Fibroblast of mammary gland (primary cell): Measurements from ENCODE around the gene ITGB1.

Experiments
- DNase-seq: peaks from one replicate; pipeline ENCODE4 v3.0.0-alpha.2; 2010; ENCODE audit warnings: low read depth
- H3K4me3 ChIP-seq: 2 replicates; pipeline ENCODE4 v1.5.1; 2011; ENCODE audit warnings: low read depth, mild to moderate bottlenecking, low read length, moderate library complexity; ENCODE audit not compliant: control insufficient read depth
- TF ChIP-seq, protein P1 (sequence below): conservative IDR thresholded peaks from 2 replicates; pipeline ENCODE4 v1.5.1; 2011; ENCODE audit warnings: low read depth, low read length, inconsistent platforms; ENCODE audit not compliant: control insufficient read depth, insufficient read depth

The ITGB1 gene

DNA sequence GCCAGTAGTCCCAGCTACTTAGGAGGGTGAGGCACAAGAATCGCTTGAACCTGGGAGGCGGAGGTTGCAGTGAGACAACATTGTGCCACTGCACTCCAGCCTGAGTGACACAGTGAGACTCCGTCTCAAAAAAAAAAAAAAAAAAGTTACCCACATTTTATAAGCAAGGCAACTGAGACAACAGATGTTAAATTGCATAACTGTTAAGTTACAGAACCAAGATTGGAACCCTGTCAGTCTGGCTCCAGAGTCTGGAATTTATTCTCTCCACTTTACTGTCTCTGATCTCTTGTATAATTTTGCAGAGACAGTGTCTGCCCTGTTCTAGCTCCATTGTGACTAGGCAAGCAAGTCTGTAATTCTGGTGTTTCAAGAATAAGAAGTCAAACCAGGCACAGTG lies 6.2 kb upstream of the ITGB1 start:
- TF ChIP-seq, protein P1, sequence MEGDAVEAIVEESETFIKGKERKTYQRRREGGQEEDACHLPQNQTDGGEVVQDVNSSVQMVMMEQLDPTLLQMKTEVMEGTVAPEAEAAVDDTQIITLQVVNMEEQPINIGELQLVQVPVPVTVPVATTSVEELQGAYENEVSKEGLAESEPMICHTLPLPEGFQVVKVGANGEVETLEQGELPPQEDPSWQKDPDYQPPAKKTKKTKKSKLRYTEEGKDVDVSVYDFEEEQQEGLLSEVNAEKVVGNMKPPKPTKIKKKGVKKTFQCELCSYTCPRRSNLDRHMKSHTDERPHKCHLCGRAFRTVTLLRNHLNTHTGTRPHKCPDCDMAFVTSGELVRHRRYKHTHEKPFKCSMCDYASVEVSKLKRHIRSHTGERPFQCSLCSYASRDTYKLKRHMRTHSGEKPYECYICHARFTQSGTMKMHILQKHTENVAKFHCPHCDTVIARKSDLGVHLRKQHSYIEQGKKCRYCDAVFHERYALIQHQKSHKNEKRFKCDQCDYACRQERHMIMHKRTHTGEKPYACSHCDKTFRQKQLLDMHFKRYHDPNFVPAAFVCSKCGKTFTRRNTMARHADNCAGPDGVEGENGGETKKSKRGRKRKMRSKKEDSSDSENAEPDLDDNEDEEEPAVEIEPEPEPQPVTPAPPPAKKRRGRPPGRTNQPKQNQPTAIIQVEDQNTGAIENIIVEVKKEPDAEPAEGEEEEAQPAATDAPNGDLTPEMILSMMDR = no peak
- DNase-seq = no peak
- H3K4me3 ChIP-seq = no peak overlapping the region

- peak; percentile 81 for DNase-seq
- TF ChIP-seq, protein P1 = no peak
- H3K4me3 ChIP-seq = no peak overlapping the region
Measured at GRCh38 chr10:32963096-32963495, 5.1 kb upstream of the ITGB1 start.

DNA sequence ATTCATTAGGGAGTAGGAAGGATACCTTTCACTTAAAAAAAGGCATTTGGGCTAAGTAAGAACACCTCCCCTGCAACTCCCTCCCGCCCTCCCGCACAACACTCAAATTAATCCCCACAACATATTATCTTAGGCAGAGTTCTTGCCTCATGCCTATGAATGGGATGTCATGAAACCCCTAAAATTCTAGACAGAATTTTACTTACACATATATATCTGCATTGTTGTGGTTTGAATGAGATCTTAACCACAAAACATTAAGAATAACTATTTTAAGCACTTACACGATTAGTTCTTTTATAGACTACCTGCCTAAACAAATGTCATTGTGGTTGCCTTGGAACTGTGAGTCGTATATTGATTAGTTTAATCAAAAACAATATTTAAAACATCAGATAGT lies 4.5 kb upstream of the ITGB1 start:
- no peak for DNase-seq
- TF ChIP-seq, protein P1 = no peak
- H3K4me3 ChIP-seq = no peak overlapping the region

DNA sequence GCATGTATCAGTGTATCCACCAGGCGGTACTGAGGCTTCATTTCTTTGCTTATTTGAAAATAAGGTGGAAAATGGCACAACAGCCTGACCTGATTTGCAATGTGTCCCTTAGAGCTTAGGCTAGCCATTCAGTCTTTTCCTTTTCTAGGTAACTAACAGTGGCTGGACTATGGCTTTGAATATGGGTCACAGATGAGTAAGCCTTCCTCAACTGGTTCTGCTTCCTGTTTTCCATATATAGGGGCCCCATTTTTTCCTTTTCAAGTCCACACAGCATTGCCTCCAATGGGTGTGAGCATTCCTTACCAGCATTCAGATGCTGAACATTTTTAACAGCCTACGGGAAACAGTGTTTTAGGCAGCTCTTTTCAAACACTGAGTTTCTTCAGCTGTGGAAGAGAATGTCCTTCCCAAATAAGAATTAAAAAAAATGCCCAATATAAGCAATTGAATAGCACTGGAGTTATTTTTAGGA lies 3.9 kb upstream of the ITGB1 start:
- DNase-seq = peak; percentile 86
- TF ChIP-seq, protein P1 = peak; percentile 27
- H3K4me3 ChIP-seq = no peak overlapping the region

- no peak overlapping the region for H3K4me3 ChIP-seq
- DNase-seq = no peak
- TF ChIP-seq, protein P1 = no peak
Measured at GRCh38 chr10:32961343-32961894, 3.4 kb upstream of the ITGB1 start.

GRCh38 chr10:32960022-32960421 lies 2.0 kb upstream of the ITGB1 start:
- no peak for DNase-seq
- TF ChIP-seq, protein P1 = no peak
- H3K4me3 ChIP-seq = peak overlapping the region; percentile 73
